RWPE2 (cell line): ENCODE measurements around the gene TBC1D1.

Experiments used
- ATAC-seq: fragments of 200-7000 bp; cut with Tn5 transposase; 3 replicates; pipeline ENCODE4 v1.9.1; 2021; ENCODE audit warnings: low read depth
- DNase-seq: peaks from one replicate; pipeline ENCODE4 v3.0.0-alpha.2; 2020; ENCODE audit warnings: low spot score
- H3K27ac ChIP-seq: fragments of 450-650 bp; 2 replicates; pipeline ENCODE4 v1.5.1; 2017; ENCODE audit warnings: mild to moderate bottlenecking; ENCODE audit not compliant: poor library complexity, severe bottlenecking
- H3K27me3 ChIP-seq: fragments of 250-450 bp; sonication (Bioruptor Pico); 2 replicates; pipeline ENCODE4 v1.5.1; 2021; ENCODE audit warnings: mild to moderate bottlenecking, moderate library complexity; ENCODE audit not compliant: insufficient read depth, poor library complexity, severe bottlenecking
- H3K36me3 ChIP-seq: fragments of 250-450 bp; sonication (Bioruptor Pico); 2 replicates; pipeline ENCODE4 v1.5.1; 2020; ENCODE audit warnings: low read depth, mild to moderate bottlenecking, moderate library complexity
- H3K4me1 ChIP-seq: fragments of 250-450 bp; sonication (Bioruptor Pico); 2 replicates; pipeline ENCODE4 v1.5.1; 2021; ENCODE audit warnings: mild to moderate bottlenecking, moderate library complexity; ENCODE audit not compliant: insufficient read depth, poor library complexity, severe bottlenecking
- H3K4me3 ChIP-seq: fragments of 250-450 bp; sonication (Bioruptor Pico); 2 replicates; pipeline ENCODE4 v1.5.1; 2021; ENCODE audit warnings: mild to moderate bottlenecking, moderate library complexity; ENCODE audit not compliant: severe bottlenecking
- H3K9me3 ChIP-seq: fragments of 250-450 bp; sonication (Bioruptor Pico); 2 replicates; pipeline ENCODE4 v1.5.1; 2021; ENCODE audit warnings: mild to moderate bottlenecking, moderate library complexity; ENCODE audit not compliant: severe bottlenecking
- CTCF ChIP-seq: fragments of 450-650 bp; IDR thresholded peaks from one replicate; pipeline ENCODE4 v1.5.1; 2017; ENCODE audit warnings: mild to moderate bottlenecking, moderate library complexity; ENCODE audit not compliant: poor library complexity, severe bottlenecking

The TBC1D1 gene

GRCh38 chr4:38149997-38150671 lies 259.2 kb downstream of the TBC1D1 start:
- H3K27me3 ChIP-seq: no peaks in the 10 kb centered on the region
- no peaks in the 10 kb centered on the region for H3K36me3 ChIP-seq
- H3K4me3 ChIP-seq: no peak overlapping the region
- DNase-seq (no peak), ATAC-seq (no peak)
- no peak for TF ChIP-seq CTCF
- H3K27ac ChIP-seq: no peak overlapping the region
- peaks cover 4% of the 10 kb centered on the region for H3K9me3 ChIP-seq
- H3K4me1 ChIP-seq: peaks cover 13% of the 10 kb centered on the region

GRCh38 chr4:38150766-38151165 lies 259.9 kb downstream of the TBC1D1 start:
- H3K27ac ChIP-seq: no peak overlapping the region
- no peak overlapping the region for H3K4me3 ChIP-seq

GRCh38 chr4:38151873-38152272 lies 261.0 kb downstream of the TBC1D1 start:
- H3K4me1 ChIP-seq: peaks cover 25% of the 10 kb centered on the region
- TF ChIP-seq CTCF: no peak
- DNase-seq (no peak), ATAC-seq (no peak)
- no peaks in the 10 kb centered on the region for H3K27me3 ChIP-seq
- H3K4me3 ChIP-seq: no peak overlapping the region
- H3K36me3 ChIP-seq: no peaks in the 10 kb centered on the region
- H3K27ac ChIP-seq: no peak overlapping the region
- peaks cover 4% of the 10 kb centered on the region for H3K9me3 ChIP-seq

More at GRCh38 chr4:38150766-38151165, 259.9 kb downstream of the TBC1D1 start:
- H3K36me3 ChIP-seq: no peaks in the 10 kb centered on the region
- ATAC-seq (no peak), DNase-seq (no peak)
- H3K9me3 ChIP-seq: peaks cover 4% of the 10 kb centered on the region
- H3K4me1 ChIP-seq: peaks cover 16% of the 10 kb centered on the region
- TF ChIP-seq CTCF: no peak
- H3K27me3 ChIP-seq: no peaks in the 10 kb centered on the region

GRCh38 chr4:38152305-38152704 lies 261.4 kb downstream of the TBC1D1 start:
- Histone ChIP-seq H3K4me1 (peaks cover 26% of the 10 kb centered on the region), H3K27me3 (no peaks in the 10 kb centered on the region), H3K4me3 (no peak overlapping the region), H3K27ac (no peak overlapping the region), H3K9me3 (peaks cover 4% of the 10 kb centered on the region), H3K36me3 (no peaks in the 10 kb centered on the region)
- DNase-seq (no peak), ATAC-seq (no peak)
- TF ChIP-seq CTCF: no peak

GRCh38 chr4:38152721-38153386 lies 262.0 kb downstream of the TBC1D1 start:
- peaks cover 4% of the 10 kb centered on the region for H3K9me3 ChIP-seq
- peaks cover 32% of the 10 kb centered on the region for H3K4me1 ChIP-seq
- DNase-seq (no peak), ATAC-seq (no peak)
- no peak overlapping the region for H3K27ac ChIP-seq
- H3K27me3 ChIP-seq: no peaks in the 10 kb centered on the region
- no peaks in the 10 kb centered on the region for H3K36me3 ChIP-seq
- TF ChIP-seq CTCF: no peak
- H3K4me3 ChIP-seq: no peak overlapping the region
